BLaER1 treated with 17β-estradiol and CSF1 and Interleukin-3, amounts not matched to agents 10 nM and 100 nM (cell line): ENCODE data around the gene LGALS9.
"Not testable (repeated sequence)": the region's sequence is repeated elsewhere in the genome, so short reads cannot be mapped to it uniquely, and the experiment has no call there.

Experiments used
- H3K27ac ChIP-seq, 11 experiments: shearing (Covaris generic); formaldehyde crosslinking; 2 replicates each; pipeline ENCODE4 v1.8.1; 2022
- H3K27me3 ChIP-seq, 11 experiments: shearing (Covaris generic); formaldehyde crosslinking; 2 replicates each; pipeline ENCODE4 v1.8.1; 2022
- H3K36me3 ChIP-seq, 11 experiments: shearing (Covaris generic); formaldehyde crosslinking; 2 replicates each; pipeline ENCODE4 v1.8.1; 2022
- H3K4me1 ChIP-seq, 10 experiments: shearing (Covaris generic); formaldehyde crosslinking; 2 replicates each; pipeline ENCODE4 v1.8.1; 2022
- H3K4me2 ChIP-seq, 11 experiments: shearing (Covaris generic); formaldehyde crosslinking; 2 replicates each; pipeline ENCODE4 v1.8.1; 2022
- H3K4me3 ChIP-seq, 10 experiments: shearing (Covaris generic); formaldehyde crosslinking; 2 replicates each; pipeline ENCODE4 v1.8.1; 2022
- H3K9ac ChIP-seq, 11 experiments: shearing (Covaris generic); formaldehyde crosslinking; 2 replicates each; pipeline ENCODE4 v1.8.1; 2022
- H3K9me3 ChIP-seq, 11 experiments: shearing (Covaris generic); formaldehyde crosslinking; replicated peaks in 1 of 11; 2 replicates each; pipeline ENCODE4 v1.8.1; 2022
- H4K20me1 ChIP-seq, 11 experiments: shearing (Covaris generic); formaldehyde crosslinking; 2 replicates each; pipeline ENCODE4 v1.8.1; 2022
- Cebpa-rat ChIP-seq, 11 experiments: shearing (Covaris generic); IDR thresholded peaks; 2 replicates each; pipeline ENCODE4 v1.8.1; 2022

The LGALS9 gene

GRCh38 chr17:27657620-27658019 lies 26.6 kb downstream of the LGALS9 start:
- Histone ChIP-seq H3K36me3 (no peaks in the 10 kb centered on the region), H3K4me3 (no peak overlapping the region), H3K9ac (no peak overlapping the region), H3K4me2 (no peak overlapping the region), H4K20me1 (peaks cover 0 to 9% (median 0%) of the 10 kb centered on the region in 11 experiments; a peak in 3 of 22 replicates), H3K4me1 (peaks cover 0 to 20% (median 15%) of the 10 kb centered on the region in 10 experiments; a peak in 12 of 20 replicates), H3K9me3 (no peaks in the 10 kb centered on the region), H3K27me3 (no peaks in the 10 kb centered on the region), H3K27ac (no peak overlapping the region)
- TF ChIP-seq Cebpa-rat (IDR thresholded peaks at IDR 0.05), result no peak

DNA sequence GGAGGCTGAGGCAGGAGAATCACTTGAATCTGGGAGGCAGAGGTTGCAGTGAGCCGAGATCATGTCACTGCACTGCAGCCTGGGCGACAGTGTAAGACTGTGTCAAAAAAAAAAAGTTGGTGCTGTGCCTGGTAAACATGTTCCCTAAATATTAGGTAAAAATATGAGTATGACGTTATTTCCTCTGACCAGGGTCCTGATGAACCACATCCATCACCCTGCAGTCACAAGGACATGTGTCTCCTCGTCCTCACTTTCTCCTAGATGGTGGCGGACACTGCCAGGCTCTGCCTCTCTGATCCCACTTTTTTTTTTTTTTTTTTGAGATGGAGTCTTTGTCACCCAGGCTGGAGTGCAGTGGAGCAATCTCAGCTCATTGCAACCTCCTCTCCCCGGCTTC lies 28.7 kb downstream of the LGALS9 start:
- H4K20me1 ChIP-seq, result peaks cover 0 to 9% (median 0%) of the 10 kb centered on the region in 11 experiments; a peak in 3 of 22 replicates
- no peaks in the 10 kb centered on the region for H3K27me3 ChIP-seq
- 0 out of 20 replicates have a peak, but pooled peaks cover 0 to under 1% (median 0%) of the 10 kb centered on the region in 10 experiments for H3K4me1 ChIP-seq
- no peaks in the 10 kb centered on the region for H3K9me3 ChIP-seq
- H3K36me3 ChIP-seq, result no peaks in the 10 kb centered on the region
- no peak overlapping the region for H3K27ac ChIP-seq
- H3K9ac ChIP-seq, result no peak overlapping the region
- no peak for TF ChIP-seq Cebpa-rat (IDR thresholded peaks at IDR 0.05)
- no peak overlapping the region for H3K4me3 ChIP-seq
- H3K4me2 ChIP-seq, result no peak overlapping the region

DNA sequence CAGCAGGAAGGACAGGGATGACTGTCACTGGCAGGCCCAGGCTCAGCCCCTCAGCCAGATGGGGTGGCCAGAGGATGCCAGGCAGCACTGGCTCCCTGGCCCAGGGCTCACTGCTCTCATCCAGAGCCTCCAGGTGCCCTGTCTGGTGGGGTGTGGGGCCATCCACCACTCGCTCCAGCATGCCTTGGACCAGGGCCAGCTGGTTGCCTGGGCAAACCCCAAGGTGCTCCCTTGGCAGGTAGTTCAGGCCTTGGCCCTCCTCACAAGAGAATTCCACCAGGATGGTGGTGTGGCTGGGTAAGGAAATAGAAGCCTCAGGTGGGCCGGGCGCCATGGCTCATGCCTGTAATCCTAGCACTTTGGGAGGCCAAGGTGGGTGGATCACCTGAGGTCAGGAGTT lies 29.4 kb downstream of the LGALS9 start:
- Histone ChIP-seq H3K27ac (no peak overlapping the region), H3K4me1 (no peaks in the 10 kb centered on the region), H4K20me1 (peaks cover 0 to 3% (median 0%) of the 10 kb centered on the region in 11 experiments; a peak in 3 of 22 replicates), H3K4me3 (no peak overlapping the region), H3K36me3 (no peaks in the 10 kb centered on the region), H3K27me3 (no peaks in the 10 kb centered on the region), H3K4me2 (no peak overlapping the region), H3K9ac (no peak overlapping the region), H3K9me3 (no peaks in the 10 kb centered on the region)
- TF ChIP-seq Cebpa-rat (IDR thresholded peaks at IDR 0.05), result no peak

DNA sequence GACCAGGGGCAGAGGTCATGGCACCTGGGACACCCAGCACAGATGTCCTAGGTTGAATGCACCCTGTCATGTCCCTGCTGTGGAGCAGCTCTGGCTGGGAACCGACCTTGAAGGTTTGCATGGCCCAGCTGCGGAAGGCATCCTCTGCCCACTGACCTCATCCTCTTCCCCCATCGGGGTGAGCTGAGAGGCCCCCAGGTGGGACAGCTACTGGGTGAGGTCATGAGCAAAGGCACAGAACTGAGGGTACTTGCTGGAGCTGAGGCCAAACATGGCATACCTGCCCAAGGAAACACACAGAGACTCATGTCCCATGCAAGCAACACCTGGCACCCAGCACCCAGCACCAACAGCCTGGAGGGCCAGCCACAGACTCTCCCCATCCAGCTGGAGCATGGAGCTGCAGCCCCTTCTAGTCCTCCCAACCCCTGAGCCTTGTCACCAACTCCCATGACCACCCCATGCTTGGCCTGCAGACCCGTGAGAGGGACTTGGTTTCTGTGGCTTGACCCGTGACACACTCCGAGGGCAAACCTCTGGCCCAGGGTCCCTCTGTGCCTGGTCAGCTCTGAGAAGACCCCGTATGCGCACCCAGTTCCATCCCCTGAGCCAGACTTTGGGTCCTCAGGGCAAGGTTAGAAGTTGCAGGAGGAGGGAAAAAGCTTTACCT lies 33.1 kb downstream of the LGALS9 start:
- no peaks in the 10 kb centered on the region for H3K27me3 ChIP-seq
- no peak overlapping the region for H3K4me2 ChIP-seq
- no peaks in the 10 kb centered on the region for H3K36me3 ChIP-seq
- H4K20me1 ChIP-seq, result peaks cover 0 to 3% (median 0%) of the 10 kb centered on the region in 11 experiments; a peak in 2 of 22 replicates
- no peaks in the 10 kb centered on the region for H3K9me3 ChIP-seq
- TF ChIP-seq Cebpa-rat (IDR thresholded peaks at IDR 0.05), result no peak
- H3K9ac ChIP-seq, result no peak overlapping the region
- no peak overlapping the region for H3K27ac ChIP-seq
- no peak overlapping the region for H3K4me3 ChIP-seq
- no peaks in the 10 kb centered on the region for H3K4me1 ChIP-seq

DNA sequence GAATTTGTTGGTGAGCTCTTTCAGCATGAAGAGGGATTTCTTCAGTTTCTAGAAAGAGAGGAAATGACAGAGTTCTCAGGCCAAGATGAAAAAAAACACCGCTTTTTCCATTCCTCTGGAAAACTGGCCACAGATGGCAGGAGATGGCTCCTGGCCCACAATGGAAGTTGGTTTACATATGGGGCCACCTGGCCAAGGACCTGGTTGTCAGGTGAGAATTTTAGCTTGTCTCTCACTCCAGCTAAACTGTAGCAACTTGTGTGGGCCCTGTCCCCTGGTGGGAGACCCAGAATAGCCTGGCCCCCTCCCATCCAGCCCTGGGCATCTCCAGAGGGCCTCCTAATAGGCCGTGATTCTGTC lies 33.6 kb downstream of the LGALS9 start:
- Histone ChIP-seq H3K4me2 (no peak overlapping the region), H3K9me3 (no peaks in the 10 kb centered on the region), H3K4me3 (no peak overlapping the region), H4K20me1 (peaks cover 0 to 3% (median 0%) of the 10 kb centered on the region in 11 experiments; a peak in 2 of 22 replicates), H3K27ac (no peak overlapping the region), H3K36me3 (no peaks in the 10 kb centered on the region), H3K27me3 (no peaks in the 10 kb centered on the region), H3K9ac (no peak overlapping the region), H3K4me1 (no peaks in the 10 kb centered on the region)
- no peak for TF ChIP-seq Cebpa-rat (IDR thresholded peaks at IDR 0.05)

DNA sequence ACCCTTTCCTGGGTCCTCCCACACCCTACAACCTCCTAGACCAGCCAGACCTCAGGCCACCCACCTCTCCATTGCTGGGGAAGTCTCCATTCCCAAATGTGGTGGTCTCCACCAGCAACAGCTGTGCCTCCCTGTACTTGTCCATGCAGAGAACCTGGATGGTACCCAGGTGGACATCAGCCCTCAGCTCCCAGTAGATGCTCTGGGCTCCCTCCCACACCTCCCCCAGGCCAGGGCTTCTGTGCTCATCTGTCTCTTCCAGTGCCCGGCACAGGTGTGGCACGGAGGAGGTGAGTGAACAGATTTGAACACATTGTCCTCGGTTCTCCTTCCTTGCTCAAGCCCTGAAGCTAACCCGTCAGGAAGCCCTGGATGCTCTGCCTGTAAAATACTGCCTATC lies 34.6 kb downstream of the LGALS9 start:
- Histone ChIP-seq H3K9me3 (no peaks in the 10 kb centered on the region), H3K36me3 (no peaks in the 10 kb centered on the region), H3K27ac (no peak overlapping the region), H3K9ac (no peak overlapping the region), H3K27me3 (no peaks in the 10 kb centered on the region), H3K4me1 (no peaks in the 10 kb centered on the region), H4K20me1 (no peaks in the 10 kb centered on the region; a peak in 1 of 22 replicates), H3K4me3 (no peak overlapping the region), H3K4me2 (no peak overlapping the region)
- TF ChIP-seq Cebpa-rat (IDR thresholded peaks at IDR 0.05), result no peak

GRCh38 chr17:27666270-27666669 lies 35.3 kb downstream of the LGALS9 start:
- not testable (repeated sequence) for H3K27ac ChIP-seq, H3K36me3 ChIP-seq, H3K4me1 ChIP-seq, H3K27me3 ChIP-seq, H3K4me2 ChIP-seq, H3K9me3 ChIP-seq, H3K4me3 ChIP-seq, H4K20me1 ChIP-seq, H3K9ac ChIP-seq

- no peaks in the 10 kb centered on the region; a peak in 1 of 22 replicates for H4K20me1 ChIP-seq
- no peaks in the 10 kb centered on the region for H3K27me3 ChIP-seq
- no peak overlapping the region for H3K4me2 ChIP-seq
- no peak for TF ChIP-seq Cebpa-rat (IDR thresholded peaks at IDR 0.05)
- no peaks in the 10 kb centered on the region for H3K9me3 ChIP-seq
- H3K27ac ChIP-seq, result no peak overlapping the region
- H3K4me1 ChIP-seq, result no peaks in the 10 kb centered on the region
- H3K36me3 ChIP-seq, result no peaks in the 10 kb centered on the region
- H3K9ac ChIP-seq, result no peak overlapping the region
- H3K4me3 ChIP-seq, result no peak overlapping the region
These were observed 36.0 kb downstream of the LGALS9 start for GRCh38 chr17:27666831-27667560.

GRCh38 chr17:27667656-27668487 lies 36.9 kb downstream of the LGALS9 start:
- Histone ChIP-seq H3K4me3 (no peak overlapping the region), H3K36me3 (no peaks in the 10 kb centered on the region), H3K4me1 (no peaks in the 10 kb centered on the region), H3K9ac (no peak overlapping the region), H3K4me2 (no peak overlapping the region), H3K27ac (no peak overlapping the region), H4K20me1 (no peaks in the 10 kb centered on the region), H3K9me3 (no peaks in the 10 kb centered on the region), H3K27me3 (no peaks in the 10 kb centered on the region)
- no peak for TF ChIP-seq Cebpa-rat (IDR thresholded peaks at IDR 0.05)
